Measurements from ENCODE around the gene GTF2IRD1. TPM values are rescaled to one million over a fixed set of nuclear protein-coding genes. Genes with fewer than 3 reads are reported as not detected.
A peak's percentile ranks its signal among the peaks of the same experiment; 100 is the strongest.
"Not testable (repeated sequence)": the region's sequence is repeated elsewhere in the genome, so short reads cannot be mapped to it uniquely, and the experiment has no call there.

GTF2IRD1 gene
- total RNA-seq, 1 donor from 2014 or later = 80.8 TPM

DNA sequence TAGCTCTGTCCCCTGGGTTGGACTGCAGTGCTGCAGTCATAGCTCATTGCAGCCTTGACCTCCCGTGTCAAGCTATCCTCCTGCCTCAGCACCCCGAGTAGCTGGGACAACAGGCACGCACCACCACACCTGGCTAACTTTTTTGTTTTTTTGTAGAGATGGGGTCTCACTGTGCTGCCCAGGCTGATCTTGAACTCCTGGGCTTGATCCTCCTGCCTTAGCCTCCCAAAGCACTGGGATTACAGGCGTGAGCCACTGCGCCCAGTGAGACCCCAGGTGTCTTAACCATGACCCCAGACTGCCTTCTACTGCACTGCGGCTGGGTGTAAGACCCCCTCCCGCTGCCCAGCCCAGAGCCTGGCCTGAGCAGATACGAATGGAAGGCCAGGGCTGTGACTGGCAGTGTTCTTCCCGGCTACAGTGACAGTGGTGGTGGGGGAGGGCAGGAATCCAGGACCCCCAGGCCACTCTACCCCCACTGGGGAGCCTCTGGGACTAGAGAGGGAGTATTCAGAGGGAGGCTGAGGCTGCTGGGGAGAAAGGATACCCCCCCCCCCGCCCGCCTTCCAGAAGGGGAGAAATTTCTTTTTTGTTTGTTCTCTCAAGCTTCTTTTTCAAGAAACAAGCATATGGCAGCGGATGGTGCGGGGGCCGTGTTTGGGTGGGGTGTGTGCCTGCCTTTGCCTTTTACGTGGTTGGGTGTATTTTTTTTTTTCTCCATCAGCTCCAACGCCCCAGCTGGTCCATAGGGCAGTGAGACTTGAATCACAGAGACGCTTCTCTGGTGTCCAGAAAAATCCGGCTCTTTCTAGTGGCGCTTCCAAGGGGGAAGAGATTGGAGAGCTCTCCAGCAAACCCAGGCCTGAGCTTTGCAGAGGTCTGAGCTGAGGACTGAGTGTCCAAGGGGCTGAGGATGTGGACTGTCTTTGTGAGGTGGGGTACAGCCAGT is 36.6 kb downstream of the GTF2IRD1 start:
- Mint-ChIP-seq H3K9me3 (peaks cover 7% of the 10 kb centered on the region), H3K27ac (peak overlapping the region; percentile 60), H3K36me3 (peaks cover 27% of the 10 kb centered on the region), H3K4me1 (peaks cover 14% of the 10 kb centered on the region), H3K4me3 (no peak overlapping the region), H3K27me3 (ENCODE audit: low read depth) (no peaks in the 10 kb centered on the region)
- DNase-seq (ENCODE audit: low spot score in 2 of 2, unreplicated experiment in 2 of 2) = no peak
- TF ChIP-seq, protein P1, sequence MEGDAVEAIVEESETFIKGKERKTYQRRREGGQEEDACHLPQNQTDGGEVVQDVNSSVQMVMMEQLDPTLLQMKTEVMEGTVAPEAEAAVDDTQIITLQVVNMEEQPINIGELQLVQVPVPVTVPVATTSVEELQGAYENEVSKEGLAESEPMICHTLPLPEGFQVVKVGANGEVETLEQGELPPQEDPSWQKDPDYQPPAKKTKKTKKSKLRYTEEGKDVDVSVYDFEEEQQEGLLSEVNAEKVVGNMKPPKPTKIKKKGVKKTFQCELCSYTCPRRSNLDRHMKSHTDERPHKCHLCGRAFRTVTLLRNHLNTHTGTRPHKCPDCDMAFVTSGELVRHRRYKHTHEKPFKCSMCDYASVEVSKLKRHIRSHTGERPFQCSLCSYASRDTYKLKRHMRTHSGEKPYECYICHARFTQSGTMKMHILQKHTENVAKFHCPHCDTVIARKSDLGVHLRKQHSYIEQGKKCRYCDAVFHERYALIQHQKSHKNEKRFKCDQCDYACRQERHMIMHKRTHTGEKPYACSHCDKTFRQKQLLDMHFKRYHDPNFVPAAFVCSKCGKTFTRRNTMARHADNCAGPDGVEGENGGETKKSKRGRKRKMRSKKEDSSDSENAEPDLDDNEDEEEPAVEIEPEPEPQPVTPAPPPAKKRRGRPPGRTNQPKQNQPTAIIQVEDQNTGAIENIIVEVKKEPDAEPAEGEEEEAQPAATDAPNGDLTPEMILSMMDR (IDR thresholded peaks at IDR 0.05; ENCODE audit: unreplicated experiment) = no peak

DNA sequence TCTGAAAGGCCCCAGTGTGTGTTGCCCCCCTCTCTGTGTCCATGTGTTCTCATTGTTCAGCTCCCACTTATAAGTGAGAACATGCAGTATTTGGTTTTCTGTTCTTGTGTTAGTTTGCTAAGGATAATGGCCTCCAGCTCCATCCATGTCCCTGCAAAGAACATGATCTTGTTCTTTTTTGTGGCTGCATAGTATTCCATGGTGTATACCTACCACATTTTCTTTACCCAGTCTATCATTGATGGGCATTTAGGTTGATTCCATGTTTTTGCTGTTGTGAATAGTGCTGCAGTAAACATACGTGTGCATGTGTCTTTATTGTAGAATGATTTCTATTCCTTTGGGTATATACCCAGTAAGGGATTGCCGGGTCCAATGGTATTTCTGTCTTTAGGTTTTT is 37.8 kb downstream of the GTF2IRD1 start:
- H3K36me3 Mint-ChIP-seq = peaks cover 31% of the 10 kb centered on the region
- not testable (repeated sequence) for DNase-seq (ENCODE audit: low spot score in 2 of 2, unreplicated experiment in 2 of 2); H3K27me3 Mint-ChIP-seq (ENCODE audit: low read depth); H3K9me3 Mint-ChIP-seq; H3K4me3 Mint-ChIP-seq; H3K4me1 Mint-ChIP-seq; H3K27ac Mint-ChIP-seq

DNA sequence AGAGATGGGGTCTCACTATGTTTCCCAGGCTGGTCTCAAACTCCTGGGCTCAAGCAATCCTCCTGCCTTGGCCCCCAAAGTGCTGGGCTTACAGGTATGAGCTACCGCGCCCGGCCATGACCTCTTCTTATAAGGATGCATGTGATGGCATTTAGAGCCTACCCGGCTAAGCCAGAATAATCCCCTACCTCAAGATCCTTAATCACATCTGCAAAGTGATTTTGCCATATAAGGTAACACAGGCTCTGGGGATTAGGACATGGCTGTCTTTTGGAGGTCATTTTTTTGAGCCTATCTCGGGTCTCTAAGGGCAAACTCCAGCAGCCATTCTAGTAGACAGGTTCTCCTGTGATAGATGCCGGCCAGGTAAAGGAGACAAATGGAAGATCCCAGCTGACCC is 39.6 kb downstream of the GTF2IRD1 start:
- Mint-ChIP-seq H3K4me3 (no peak overlapping the region), H3K9me3 (peaks cover 7% of the 10 kb centered on the region), H3K27ac (no peak overlapping the region), H3K4me1 (no peaks in the 10 kb centered on the region), H3K27me3 (ENCODE audit: low read depth) (no peaks in the 10 kb centered on the region), H3K36me3 (peaks cover 33% of the 10 kb centered on the region)
- TF ChIP-seq, protein P1 (IDR thresholded peaks at IDR 0.05; ENCODE audit: unreplicated experiment) = no peak
- DNase-seq (ENCODE audit: low spot score in 2 of 2, unreplicated experiment in 2 of 2) = no peak

DNA sequence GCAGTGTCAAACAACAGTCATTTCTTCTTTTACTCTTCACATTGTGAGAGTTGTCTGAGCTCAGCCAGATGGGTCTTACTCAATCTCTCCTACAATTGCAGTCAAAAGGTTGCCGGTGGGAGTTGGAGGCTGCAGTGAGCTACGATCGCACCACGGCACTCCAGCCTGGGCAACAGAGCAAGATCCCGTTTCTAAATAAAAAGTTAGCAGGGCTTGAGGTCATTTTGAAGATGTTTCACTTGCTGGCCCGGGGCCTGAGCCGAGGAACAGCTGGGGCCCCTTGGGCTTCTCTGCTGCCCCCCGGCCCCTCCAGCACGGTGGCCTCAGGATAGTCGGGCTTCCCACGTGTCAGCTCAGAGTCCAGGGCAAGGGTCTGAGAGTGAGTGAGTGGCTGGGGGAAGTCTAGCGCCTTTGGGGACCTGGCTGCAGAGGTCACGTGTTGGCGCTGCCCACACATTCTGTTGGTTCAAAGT is 40.4 kb downstream of the GTF2IRD1 start:
- Mint-ChIP-seq H3K4me1 (no peaks in the 10 kb centered on the region), H3K9me3 (peaks cover 7% of the 10 kb centered on the region), H3K27me3 (ENCODE audit: low read depth) (no peaks in the 10 kb centered on the region), H3K27ac (peak overlapping the region; percentile 43), H3K36me3 (peaks cover 33% of the 10 kb centered on the region), H3K4me3 (no peak overlapping the region)
- TF ChIP-seq, protein P1 (IDR thresholded peaks at IDR 0.05; ENCODE audit: unreplicated experiment) = no peak
- no peak for DNase-seq (ENCODE audit: low spot score in 2 of 2, unreplicated experiment in 2 of 2)

DNA sequence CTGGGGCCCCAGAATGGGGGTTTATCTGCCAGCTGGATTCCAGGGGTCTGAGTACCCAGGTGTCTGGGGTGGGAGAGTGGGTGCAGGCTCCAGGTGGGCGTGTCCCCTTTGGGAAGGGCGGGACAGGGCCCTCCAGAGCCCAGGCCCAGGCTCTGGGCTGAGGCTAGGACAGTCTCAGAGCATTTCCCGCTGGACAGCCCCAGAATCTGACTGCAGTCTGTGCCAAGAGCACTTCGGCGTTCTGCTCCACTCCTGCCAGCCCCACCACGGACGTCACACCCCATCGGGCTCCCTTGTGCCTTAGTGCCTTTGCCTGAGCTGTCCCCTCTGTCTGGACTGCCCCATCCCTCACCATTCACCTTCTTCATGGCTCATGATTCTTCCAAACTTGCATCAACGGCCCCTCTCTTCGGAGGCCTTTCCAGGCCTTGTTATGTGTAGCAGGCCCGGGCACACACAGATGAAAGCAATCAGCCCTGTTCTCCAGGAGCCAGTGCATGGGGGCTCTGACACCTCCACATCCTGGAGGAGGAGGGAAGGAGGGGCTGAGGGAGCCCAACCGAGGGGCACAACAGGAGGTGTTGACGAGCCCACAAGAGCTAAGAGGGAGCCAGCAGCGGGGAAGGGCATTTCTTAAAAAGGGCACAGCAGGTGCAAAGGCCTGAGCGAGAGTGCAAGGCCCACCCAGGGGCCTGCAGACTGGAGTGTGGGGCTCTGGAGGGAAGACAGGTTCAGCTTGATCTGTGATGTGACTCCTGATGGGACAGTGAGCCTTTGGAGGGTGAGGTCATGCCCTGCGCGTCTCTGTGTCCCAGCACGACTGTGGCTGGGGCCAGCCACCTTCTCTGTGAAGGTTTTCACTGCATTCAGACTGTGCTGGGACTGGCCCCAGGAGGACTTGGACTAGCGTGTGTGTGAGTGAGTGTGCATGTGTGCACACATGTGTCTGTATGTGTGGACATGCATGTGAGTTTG is 41.7 kb downstream of the GTF2IRD1 start:
- H3K27me3 Mint-ChIP-seq (ENCODE audit: low read depth) = no peaks in the 10 kb centered on the region
- no peak overlapping the region for H3K4me3 Mint-ChIP-seq
- H3K9me3 Mint-ChIP-seq = peaks cover 7% of the 10 kb centered on the region
- peaks cover 33% of the 10 kb centered on the region for H3K36me3 Mint-ChIP-seq
- TF ChIP-seq, protein P1 (IDR thresholded peaks at IDR 0.05; ENCODE audit: unreplicated experiment) = no peak
- H3K4me1 Mint-ChIP-seq = no peaks in the 10 kb centered on the region
- DNase-seq (ENCODE audit: low spot score in 2 of 2, unreplicated experiment in 2 of 2) = no peak
- peak overlapping the region; percentile 71 for H3K27ac Mint-ChIP-seq

All from mesothelial cell of epicardium (in vitro differentiated cells).